Adrenal gland (tissue), 5 donors: ENCODE data around the gene PHYHD1.

ENCODE experiments used
- POLR2A ChIP-seq, 2 donors: fragments of 450-650 bp; IDR thresholded peaks; one replicate each; pipeline ENCODE4 v1.6.1; 2017; ENCODE audit warnings: antibody characterized with exemption in 2 of 2, mild to moderate bottlenecking in 2 of 2, moderate library complexity in 1 of 2
- TF ChIP-seq, protein P1 (sequence below), 6 experiments: fragments of 450-650 bp in 4 of 6; fragments of 200-600 bp in 2 of 6; sonication (generic) in 1 of 6; IDR thresholded peaks; 1 replicate in 5 of 6; 2 replicates in 1 of 6; pipeline versions ENCODE4 v1.5.1 to v1.8.0; 2016 to 2021; ENCODE audit warnings: antibody characterized with exemption in 6 of 6, mild to moderate bottlenecking in 2 of 6, moderate library complexity in 1 of 6
- donor health status: DM: no; HTN: no; CAD: no.

DNA sequence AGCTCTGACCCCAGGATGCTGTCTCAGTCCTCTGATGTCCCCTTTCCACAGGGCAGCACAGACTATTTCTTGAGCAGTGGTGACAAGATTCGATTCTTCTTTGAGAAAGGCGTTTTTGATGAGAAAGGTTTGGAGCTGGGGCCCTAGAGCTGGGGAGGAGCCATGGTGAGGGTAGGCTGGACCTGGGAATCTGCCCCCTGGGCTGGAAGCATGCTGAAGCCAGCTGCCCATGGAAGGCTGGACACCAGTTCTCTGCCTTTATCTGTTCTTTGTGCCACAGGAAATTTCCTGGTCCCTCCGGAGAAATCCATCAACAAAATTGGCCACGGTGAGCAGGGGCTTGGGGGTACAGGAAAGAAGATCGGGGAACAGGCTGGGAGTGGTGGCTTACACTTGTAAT is 12.9 kb downstream of the PHYHD1 start:
- TF ChIP-seq, protein P1, sequence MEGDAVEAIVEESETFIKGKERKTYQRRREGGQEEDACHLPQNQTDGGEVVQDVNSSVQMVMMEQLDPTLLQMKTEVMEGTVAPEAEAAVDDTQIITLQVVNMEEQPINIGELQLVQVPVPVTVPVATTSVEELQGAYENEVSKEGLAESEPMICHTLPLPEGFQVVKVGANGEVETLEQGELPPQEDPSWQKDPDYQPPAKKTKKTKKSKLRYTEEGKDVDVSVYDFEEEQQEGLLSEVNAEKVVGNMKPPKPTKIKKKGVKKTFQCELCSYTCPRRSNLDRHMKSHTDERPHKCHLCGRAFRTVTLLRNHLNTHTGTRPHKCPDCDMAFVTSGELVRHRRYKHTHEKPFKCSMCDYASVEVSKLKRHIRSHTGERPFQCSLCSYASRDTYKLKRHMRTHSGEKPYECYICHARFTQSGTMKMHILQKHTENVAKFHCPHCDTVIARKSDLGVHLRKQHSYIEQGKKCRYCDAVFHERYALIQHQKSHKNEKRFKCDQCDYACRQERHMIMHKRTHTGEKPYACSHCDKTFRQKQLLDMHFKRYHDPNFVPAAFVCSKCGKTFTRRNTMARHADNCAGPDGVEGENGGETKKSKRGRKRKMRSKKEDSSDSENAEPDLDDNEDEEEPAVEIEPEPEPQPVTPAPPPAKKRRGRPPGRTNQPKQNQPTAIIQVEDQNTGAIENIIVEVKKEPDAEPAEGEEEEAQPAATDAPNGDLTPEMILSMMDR (IDR thresholded peaks at IDR 0.05) = no peak
- TF ChIP-seq POLR2A (IDR thresholded peaks at IDR 0.05) = no peak
